GM12878 (cell line): ENCODE measurements around the gene IRF2BP1. TPM values are rescaled to one million over a fixed set of nuclear protein-coding genes. Genes with fewer than 3 reads are reported as not detected.

Experiments
- ATF7 ChIP-seq: fragments of 450-650 bp; IDR thresholded peaks from 2 replicates; pipeline ENCODE4 v1.6.1; 2016; ENCODE audit warnings: low read depth, mild to moderate bottlenecking
- BACH1 ChIP-seq: fragments of 450-650 bp; IDR thresholded peaks from 2 replicates; pipeline ENCODE4 v1.6.1; 2017; ENCODE audit warnings: mild to moderate bottlenecking, borderline replicate concordance
- CHD1 ChIP-seq: IDR thresholded peaks from 2 replicates; pipeline ENCODE4 v1.6.1; 2012; ENCODE audit warnings: low read depth, low read length, improper control_type of control experiment
- FOXM1 ChIP-seq: IDR thresholded peaks from 2 replicates; pipeline ENCODE4 v1.6.1; 2012; ENCODE audit warnings: low read depth, mild to moderate bottlenecking, inconsistent platforms, low read length, moderate library complexity
- HDAC2 ChIP-seq: fragments of 200-600 bp; sonication (generic); IDR thresholded peaks from 2 replicates; pipeline ENCODE4 v1.6.1; 2017
- IKZF2 ChIP-seq, 2 experiments: fragments of 450-650 bp; IDR thresholded peaks; 2 replicates each; pipeline ENCODE4 v1.6.1; 2017; ENCODE audit warnings: mild to moderate bottlenecking in 2 of 2, moderate library complexity in 2 of 2
- MYB ChIP-seq: fragments of 150-350 bp; IDR thresholded peaks from 2 replicates; pipeline ENCODE4 v1.6.1; 2014; ENCODE audit warnings: mild to moderate bottlenecking, low read depth, low read length, borderline replicate concordance
- NRF1 ChIP-seq: conservative IDR thresholded peaks from 2 replicates; pipeline ENCODE4 v1.6.1; 2011; ENCODE audit warnings: mild to moderate bottlenecking, low read depth, low read length, improper control_type of control experiment
- POLR2A ChIP-seq: IDR thresholded peaks from 2 replicates; pipeline ENCODE4 v1.6.1; 2011; ENCODE audit warnings: low read depth, mild to moderate bottlenecking, low read length
- POLR2AphosphoS2 ChIP-seq: IDR thresholded peaks from 2 replicates; pipeline ENCODE4 v1.6.1; 2011; ENCODE audit warnings: low read depth, mild to moderate bottlenecking, low read length, improper control_type of control experiment, moderate library complexity
- RAD51 ChIP-seq: fragments of 450-650 bp; IDR thresholded peaks from 2 replicates; pipeline ENCODE4 v1.6.1; 2016; ENCODE audit warnings: moderate library complexity, mild to moderate bottlenecking, inconsistent platforms
- STAT3 ChIP-seq: IDR thresholded peaks from 2 replicates; pipeline ENCODE4 v1.6.1; 2011; ENCODE audit warnings: low read depth, low read length, improper control_type of control experiment
- SUZ12 ChIP-seq: fragments of 200-600 bp; sonication (generic); IDR thresholded peaks from one replicate; pipeline ENCODE4 v1.6.1; 2018; ENCODE audit warnings: antibody characterized with exemption, mild to moderate bottlenecking; ENCODE audit not compliant: unreplicated experiment
- TCF12 ChIP-seq: IDR thresholded peaks from 2 replicates; pipeline ENCODE4 v1.6.1; 2011; ENCODE audit warnings: low read depth, mild to moderate bottlenecking, low read length
- TCF3 ChIP-seq: IDR thresholded peaks from 2 replicates; pipeline ENCODE4 v1.6.1; 2012; ENCODE audit warnings: low read depth, mild to moderate bottlenecking, low read length, borderline replicate concordance; ENCODE audit not compliant: insufficient read depth
- YBX1 ChIP-seq: fragments of 450-650 bp; IDR thresholded peaks from 2 replicates; pipeline ENCODE4 v1.6.1; 2016; ENCODE audit warnings: antibody characterized with exemption
- ZZZ3 ChIP-seq: IDR thresholded peaks from 2 replicates; pipeline ENCODE4 v1.6.1; 2011; ENCODE audit warnings: low read depth; ENCODE audit not compliant: control insufficient read depth, insufficient read length
- polyA plus RNA-seq, 11 experiments: library from polyadenylated mRNA; depleted of rRNA in 4 of 11; unstranded in 6 of 11; stranded (reverse) in 5 of 11; fragments of >200 nt; fragmentation: Nextera tagmentation in 4 of 11; fragmentation: Illumina TruSeq in 1 of 11; extraction: Ambion mirVana in 4 of 11; extraction: Trizol in 1 of 11; gene quantifications; 1 replicate in 1 of 11; 2 replicates in 10 of 11; pipeline versions ENCODE4 v1.2.1 to v1.2.3, GENCODE V29; 2011 to 2016; ENCODE audit warnings: inconsistent platforms in 2 of 11, missing spikeins in 2 of 11, low read depth in 1 of 11
- total RNA-seq, 4 experiments: library from RNA; depleted of rRNA in 3 of 4; stranded (reverse); fragments of >200 nt in 3 of 4; fragmentation: Illumina TruSeq in 1 of 4; extraction: Trizol in 1 of 4; gene quantifications; 2 replicates each; pipeline versions ENCODE4 v1.2.1 to v1.2.3, GENCODE V29; 2013 to 2021
- TF ChIP-seq, protein P1 (sequence below): IDR thresholded peaks from 2 replicates; pipeline ENCODE4 v1.6.1; 2012; ENCODE audit warnings: mild to moderate bottlenecking, low read depth, low read length
- TF ChIP-seq, protein P2 (sequence below): fragments of 450-650 bp; IDR thresholded peaks from 2 replicates; pipeline ENCODE4 v1.6.1; 2016; ENCODE audit warnings: mild to moderate bottlenecking, moderate library complexity, borderline replicate concordance
- TF ChIP-seq, protein P3 (sequence below): IDR thresholded peaks from 2 replicates; pipeline ENCODE4 v1.6.1; 2012; ENCODE audit warnings: low read depth, low read length, improper control_type of control experiment
- TF ChIP-seq, protein P4 (sequence below): fragments of 450-650 bp; IDR thresholded peaks from 2 replicates; pipeline ENCODE4 v1.6.1; 2017; ENCODE audit warnings: borderline replicate concordance

The IRF2BP1 gene
- total and polyA plus RNA-seq, 10 of the 15 experiments (the other 5 are each of a cell fraction or from before 2014, with no cell fraction given), result 0.31 to 24.4 (median 4.4) TPM

DNA sequence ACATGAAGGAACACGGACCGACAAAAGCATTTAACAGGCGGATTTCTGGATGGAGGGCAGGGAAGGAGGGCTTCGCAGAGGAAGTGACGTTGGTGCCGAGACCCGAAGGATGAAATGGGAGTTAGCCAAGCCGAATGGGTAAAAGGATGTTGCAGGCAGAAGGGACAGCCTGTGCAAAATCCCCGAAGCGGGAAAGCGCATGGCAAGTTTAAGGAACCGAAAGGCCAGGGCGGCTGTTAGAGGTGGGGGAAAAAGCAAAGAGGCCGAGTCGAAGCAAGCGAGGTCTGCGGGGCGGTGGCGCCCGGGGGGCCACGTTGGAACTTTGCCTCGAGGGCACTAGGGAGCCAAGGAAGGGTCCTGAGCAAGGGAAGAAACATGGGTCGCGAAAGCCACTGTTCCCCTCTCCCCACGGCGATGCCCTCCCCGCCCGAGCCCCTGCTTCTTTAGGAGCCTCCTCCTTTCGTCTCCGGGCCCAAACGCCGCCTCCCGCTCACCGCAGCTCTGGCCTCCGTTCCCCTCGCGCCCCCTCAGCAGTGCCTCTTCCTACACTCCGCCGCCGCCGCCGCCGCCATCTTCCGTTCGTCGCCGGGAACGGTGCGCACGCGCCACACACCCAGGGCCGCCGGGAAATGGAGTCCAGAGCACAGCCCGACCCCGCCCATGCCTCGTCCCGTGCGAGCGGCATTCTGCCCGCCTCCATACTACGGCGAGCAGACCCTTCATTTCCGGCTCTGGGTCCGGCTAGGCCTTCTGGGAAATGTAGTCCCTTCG lies 23.2 kb downstream of the IRF2BP1 start, which contains the start of gene SYMPK (continued):
- TF ChIP-seq, protein P1, sequence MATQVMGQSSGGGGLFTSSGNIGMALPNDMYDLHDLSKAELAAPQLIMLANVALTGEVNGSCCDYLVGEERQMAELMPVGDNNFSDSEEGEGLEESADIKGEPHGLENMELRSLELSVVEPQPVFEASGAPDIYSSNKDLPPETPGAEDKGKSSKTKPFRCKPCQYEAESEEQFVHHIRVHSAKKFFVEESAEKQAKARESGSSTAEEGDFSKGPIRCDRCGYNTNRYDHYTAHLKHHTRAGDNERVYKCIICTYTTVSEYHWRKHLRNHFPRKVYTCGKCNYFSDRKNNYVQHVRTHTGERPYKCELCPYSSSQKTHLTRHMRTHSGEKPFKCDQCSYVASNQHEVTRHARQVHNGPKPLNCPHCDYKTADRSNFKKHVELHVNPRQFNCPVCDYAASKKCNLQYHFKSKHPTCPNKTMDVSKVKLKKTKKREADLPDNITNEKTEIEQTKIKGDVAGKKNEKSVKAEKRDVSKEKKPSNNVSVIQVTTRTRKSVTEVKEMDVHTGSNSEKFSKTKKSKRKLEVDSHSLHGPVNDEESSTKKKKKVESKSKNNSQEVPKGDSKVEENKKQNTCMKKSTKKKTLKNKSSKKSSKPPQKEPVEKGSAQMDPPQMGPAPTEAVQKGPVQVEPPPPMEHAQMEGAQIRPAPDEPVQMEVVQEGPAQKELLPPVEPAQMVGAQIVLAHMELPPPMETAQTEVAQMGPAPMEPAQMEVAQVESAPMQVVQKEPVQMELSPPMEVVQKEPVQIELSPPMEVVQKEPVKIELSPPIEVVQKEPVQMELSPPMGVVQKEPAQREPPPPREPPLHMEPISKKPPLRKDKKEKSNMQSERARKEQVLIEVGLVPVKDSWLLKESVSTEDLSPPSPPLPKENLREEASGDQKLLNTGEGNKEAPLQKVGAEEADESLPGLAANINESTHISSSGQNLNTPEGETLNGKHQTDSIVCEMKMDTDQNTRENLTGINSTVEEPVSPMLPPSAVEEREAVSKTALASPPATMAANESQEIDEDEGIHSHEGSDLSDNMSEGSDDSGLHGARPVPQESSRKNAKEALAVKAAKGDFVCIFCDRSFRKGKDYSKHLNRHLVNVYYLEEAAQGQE, result no peak
- TF ChIP-seq, protein P2, sequence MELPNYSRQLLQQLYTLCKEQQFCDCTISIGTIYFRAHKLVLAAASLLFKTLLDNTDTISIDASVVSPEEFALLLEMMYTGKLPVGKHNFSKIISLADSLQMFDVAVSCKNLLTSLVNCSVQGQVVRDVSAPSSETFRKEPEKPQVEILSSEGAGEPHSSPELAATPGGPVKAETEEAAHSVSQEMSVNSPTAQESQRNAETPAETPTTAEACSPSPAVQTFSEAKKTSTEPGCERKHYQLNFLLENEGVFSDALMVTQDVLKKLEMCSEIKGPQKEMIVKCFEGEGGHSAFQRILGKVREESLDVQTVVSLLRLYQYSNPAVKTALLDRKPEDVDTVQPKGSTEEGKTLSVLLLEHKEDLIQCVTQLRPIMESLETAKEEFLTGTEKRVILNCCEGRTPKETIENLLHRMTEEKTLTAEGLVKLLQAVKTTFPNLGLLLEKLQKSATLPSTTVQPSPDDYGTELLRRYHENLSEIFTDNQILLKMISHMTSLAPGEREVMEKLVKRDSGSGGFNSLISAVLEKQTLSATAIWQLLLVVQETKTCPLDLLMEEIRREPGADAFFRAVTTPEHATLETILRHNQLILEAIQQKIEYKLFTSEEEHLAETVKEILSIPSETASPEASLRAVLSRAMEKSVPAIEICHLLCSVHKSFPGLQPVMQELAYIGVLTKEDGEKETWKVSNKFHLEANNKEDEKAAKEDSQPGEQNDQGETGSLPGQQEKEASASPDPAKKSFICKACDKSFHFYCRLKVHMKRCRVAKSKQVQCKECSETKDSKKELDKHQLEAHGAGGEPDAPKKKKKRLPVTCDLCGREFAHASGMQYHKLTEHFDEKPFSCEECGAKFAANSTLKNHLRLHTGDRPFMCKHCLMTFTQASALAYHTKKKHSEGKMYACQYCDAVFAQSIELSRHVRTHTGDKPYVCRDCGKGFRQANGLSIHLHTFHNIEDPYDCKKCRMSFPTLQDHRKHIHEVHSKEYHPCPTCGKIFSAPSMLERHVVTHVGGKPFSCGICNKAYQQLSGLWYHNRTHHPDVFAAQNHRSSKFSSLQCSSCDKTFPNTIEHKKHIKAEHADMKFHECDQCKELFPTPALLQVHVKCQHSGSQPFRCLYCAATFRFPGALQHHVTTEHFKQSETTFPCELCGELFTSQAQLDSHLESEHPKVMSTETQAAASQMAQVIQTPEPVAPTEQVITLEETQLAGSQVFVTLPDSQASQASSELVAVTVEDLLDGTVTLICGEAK, result peak; percentile 96
- no peak for TF ChIP-seq CHD1
- TF ChIP-seq IKZF2 (IDR thresholded peaks at IDR 0.05), result peak; percentile 72 to 80
- no peak for TF ChIP-seq ATF7
- peak; percentile 32; the same call in 1 of the 2 replicates for TF ChIP-seq POLR2AphosphoS2
- TF ChIP-seq ZZZ3, result no peak
- no peak for TF ChIP-seq FOXM1
- peak; percentile 83; the same call in 1 of the 2 replicates for TF ChIP-seq RAD51
- no peak for TF ChIP-seq STAT3
- TF ChIP-seq POLR2A, result peak; percentile 92
- TF ChIP-seq TCF12, result peak; percentile 34; the same call in 1 of the 2 replicates
- no peak for TF ChIP-seq BACH1
- no peak for TF ChIP-seq TCF3
- peak; percentile 75 for TF ChIP-seq NRF1
- TF ChIP-seq, protein P3, sequence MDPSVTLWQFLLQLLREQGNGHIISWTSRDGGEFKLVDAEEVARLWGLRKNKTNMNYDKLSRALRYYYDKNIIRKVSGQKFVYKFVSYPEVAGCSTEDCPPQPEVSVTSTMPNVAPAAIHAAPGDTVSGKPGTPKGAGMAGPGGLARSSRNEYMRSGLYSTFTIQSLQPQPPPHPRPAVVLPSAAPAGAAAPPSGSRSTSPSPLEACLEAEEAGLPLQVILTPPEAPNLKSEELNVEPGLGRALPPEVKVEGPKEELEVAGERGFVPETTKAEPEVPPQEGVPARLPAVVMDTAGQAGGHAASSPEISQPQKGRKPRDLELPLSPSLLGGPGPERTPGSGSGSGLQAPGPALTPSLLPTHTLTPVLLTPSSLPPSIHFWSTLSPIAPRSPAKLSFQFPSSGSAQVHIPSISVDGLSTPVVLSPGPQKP, result peak; percentile 72; the same call in 1 of the 2 replicates
- TF ChIP-seq MYB, result no peak
- TF ChIP-seq YBX1, result no peak
- TF ChIP-seq, protein P4, sequence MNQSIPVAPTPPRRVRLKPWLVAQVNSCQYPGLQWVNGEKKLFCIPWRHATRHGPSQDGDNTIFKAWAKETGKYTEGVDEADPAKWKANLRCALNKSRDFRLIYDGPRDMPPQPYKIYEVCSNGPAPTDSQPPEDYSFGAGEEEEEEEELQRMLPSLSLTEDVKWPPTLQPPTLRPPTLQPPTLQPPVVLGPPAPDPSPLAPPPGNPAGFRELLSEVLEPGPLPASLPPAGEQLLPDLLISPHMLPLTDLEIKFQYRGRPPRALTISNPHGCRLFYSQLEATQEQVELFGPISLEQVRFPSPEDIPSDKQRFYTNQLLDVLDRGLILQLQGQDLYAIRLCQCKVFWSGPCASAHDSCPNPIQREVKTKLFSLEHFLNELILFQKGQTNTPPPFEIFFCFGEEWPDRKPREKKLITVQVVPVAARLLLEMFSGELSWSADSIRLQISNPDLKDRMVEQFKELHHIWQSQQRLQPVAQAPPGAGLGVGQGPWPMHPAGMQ, result no peak
- no peak for TF ChIP-seq SUZ12
- no peak for TF ChIP-seq HDAC2
